NCI-H187 (cell line): Measurements from ENCODE around the gene CCDC33.

Experiments used
- DNase-seq, 2 experiments: peaks; one replicate each; lab custom pipeline; 2025; lab: John Stamatoyannopoulos, UW

CCDC33 gene

GRCh38 chr15:74311734-74312444 is 75.8 kb downstream of the CCDC33 start:
- peak in 1 of 2 experiments; percentile 49 for DNase-seq

DNA sequence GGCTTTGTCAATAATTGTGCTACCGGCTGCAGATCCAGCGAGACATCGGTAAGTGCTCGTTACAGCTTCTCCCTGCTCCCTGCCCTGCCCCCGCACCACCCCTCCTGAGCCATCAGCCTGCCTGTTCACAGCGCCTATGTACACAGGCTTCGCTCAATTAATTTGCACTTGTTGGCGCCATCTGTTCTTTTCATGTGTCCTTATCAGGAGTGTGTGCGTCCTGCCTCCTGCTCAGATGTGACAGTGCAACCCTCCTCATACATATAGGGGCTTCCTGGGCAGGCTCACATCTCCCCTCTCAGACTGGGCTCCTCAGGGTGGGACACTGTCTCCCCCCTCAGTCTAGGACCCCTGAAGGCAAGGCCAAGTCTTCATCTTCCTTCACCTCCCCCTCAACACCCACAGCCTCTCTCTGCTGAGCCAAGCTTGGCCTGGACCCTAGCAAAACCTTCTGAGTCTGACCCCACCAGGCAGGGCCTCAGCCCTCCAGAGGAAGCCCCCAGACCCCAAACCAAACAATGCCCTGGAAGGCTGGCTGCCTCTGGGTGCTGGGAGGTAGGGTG is 76.4 kb downstream of the CCDC33 start:
- DNase-seq, result peak; percentile 86 to 92

DNA sequence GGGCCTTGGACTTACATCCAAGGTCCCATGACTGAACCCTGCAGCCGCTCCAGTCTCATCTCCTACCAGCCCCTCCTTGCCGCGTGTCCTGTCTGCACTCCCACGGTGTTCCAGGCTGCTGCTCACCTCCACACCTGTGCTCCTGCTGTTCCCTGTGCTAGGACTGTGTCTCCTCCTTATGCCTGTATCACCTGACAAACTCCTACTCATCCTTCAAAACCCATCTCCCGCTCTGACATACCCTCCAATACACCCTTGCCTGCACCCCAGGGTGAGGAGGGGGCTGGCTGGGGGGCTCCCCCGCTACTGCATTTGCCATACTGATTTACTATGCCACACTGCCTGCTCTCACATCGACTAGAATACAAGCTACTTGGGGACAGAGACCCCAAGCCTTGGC is 77.8 kb downstream of the CCDC33 start:
- no peak for DNase-seq

DNA sequence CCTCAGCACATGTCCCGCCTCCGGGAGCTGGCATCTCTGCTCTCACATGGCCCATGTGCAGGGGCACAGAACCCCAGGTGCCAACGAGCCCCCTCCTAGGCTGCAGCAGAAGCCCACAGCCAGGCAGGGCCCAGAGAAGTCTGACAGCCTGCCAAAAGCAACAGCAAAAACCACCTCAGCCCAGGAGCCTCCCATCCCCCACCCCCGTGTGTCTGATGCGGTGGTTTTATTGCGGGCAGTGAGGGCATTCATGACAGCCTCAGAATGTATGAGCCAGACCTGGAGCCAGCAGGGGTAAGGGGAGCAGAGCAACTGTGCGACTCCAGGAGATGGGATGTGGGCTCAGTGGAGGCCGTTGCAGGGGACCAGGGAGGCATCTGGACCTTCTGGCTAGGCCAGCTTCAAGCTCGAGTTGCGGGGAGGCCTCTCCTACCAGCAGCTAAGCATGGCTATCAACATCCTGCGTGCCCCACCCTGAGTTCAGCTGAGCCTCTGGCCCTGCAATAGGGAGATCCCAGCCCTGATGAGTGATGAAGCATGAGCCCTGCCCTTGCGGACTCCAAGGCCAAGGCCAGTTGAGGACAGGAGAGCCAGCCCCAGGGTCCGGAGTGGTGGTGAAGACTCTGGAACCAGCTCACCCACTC is 78.8 kb downstream of the CCDC33 start:
- DNase-seq, result peak in 1 of 2 experiments; percentile 28

- no peak for DNase-seq
Observed at GRCh38 chr15:74315626-74316025, 79.5 kb downstream of the CCDC33 start.

- no peak for DNase-seq
Observed at GRCh38 chr15:74316141-74316540, 80.0 kb downstream of the CCDC33 start.

- DNase-seq, result peak; percentile 76 to 91
Observed at GRCh38 chr15:74317820-74318375, 81.8 kb downstream of the CCDC33 start.

GRCh38 chr15:74318376-74319137 is 82.4 kb downstream of the CCDC33 start:
- peak; percentile 75 to 95 for DNase-seq

- no peak for DNase-seq
Observed at GRCh38 chr15:74319138-74319460, 83.0 kb downstream of the CCDC33 start.

DNA sequence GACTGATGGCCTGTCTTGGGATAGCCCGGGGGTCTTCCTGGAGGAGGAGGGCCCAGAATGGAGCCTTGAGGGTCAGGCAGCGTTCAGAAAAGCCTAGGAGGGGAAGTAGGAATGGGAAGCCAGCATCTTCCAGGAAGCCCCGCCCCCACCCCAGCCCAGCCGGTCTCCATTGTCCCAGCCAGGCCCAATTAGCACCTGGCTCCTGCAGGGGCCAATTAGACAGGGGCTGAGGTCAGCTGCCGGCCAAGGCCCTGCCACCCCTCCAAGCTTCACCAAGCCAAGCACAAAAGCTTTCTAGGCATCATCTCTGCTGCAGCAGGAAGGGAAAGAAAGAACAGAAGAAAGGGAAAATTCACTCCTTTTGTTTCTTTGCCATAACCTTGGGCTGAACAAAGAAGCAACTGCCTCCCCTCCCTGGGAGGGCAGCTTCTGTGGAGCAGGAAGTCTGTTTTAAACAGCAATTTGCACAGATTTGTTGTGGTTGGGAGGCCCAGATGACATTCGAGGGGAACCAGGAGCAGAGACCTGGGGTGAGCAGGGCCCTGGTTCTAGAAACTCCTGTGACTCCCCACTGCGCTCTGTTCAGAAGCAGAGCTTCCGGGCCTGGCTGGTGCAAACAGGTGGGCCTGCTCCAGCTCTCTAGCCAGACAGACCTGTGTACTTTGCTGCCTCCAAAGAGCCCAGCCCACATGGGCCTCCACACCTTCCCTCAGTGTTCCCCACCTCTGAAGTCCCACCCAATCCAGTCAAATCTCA is 83.6 kb downstream of the CCDC33 start:
- DNase-seq, result peak; percentile 15 to 45

DNA sequence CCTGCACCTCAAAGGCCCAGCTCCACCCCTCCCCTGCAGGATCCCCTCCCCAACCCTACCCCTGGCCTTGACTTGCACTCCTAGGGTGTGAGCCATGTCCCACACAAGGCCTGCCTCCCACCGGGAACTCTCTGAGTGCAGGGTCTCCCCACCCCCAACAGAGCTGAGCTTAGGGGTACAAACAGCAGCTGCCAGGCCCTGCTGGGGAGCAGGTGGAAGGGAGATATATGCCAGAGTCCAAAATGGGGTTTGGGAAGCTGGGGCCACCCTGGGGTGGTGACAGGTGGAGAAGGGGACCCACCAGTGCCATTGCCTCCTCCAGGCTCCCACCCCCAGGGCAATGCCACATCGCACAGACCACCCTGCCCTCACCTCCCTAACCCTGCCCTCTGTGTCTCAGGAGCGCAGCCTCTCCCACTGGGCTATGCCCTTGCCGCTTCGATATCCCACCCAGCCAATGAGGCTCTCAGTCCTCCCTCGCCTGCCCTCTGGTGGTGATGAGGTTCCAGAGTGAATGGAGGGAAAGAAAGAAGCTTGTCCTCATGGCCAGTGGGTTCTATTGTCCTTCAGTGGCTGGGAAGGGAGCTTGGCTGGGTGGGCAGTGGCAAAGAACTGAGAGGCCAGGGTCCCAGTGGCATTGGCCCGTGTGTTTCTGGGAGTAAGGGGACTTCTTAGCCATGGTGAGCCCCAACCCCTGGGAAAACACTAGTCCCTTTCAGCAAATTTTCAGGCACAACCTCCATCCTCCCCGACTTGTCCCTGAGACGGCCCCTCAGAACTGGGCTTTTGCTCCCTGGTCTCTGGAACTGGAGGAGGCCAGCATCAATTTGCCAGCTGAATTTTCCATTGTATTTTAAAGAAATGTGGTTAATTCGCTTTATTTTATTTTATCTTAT is 84.5 kb downstream of the CCDC33 start:
- DNase-seq, result peak in 1 of 2 experiments; percentile 51

GRCh38 chr15:74322558-74323180 is 86.5 kb downstream of the CCDC33 start:
- DNase-seq, result peak; percentile 35 to 61

GRCh38 chr15:74324714-74325113 is 88.6 kb downstream of the CCDC33 start:
- no peak for DNase-seq

DNA sequence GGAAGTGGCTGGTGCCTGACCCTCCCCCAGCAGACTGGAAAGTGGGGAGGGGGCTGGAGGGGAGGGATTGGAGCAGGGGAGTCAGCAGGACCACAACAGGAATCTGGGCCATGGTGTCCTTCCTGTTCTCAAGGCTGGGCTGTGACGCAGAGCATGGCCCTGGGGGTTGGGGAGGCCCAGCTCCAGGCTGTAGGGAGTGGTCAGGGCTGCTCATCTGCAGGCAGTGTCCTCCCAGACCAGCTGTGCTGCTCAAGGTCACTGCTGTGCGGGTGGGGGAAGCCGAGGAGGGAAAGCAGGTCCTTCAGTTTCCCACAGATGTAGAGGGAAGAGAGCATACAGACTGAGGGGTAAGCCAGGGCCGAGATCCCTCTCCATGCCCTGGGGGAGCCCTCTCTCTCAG is 90.6 kb downstream of the CCDC33 start:
- DNase-seq, result no peak

DNA sequence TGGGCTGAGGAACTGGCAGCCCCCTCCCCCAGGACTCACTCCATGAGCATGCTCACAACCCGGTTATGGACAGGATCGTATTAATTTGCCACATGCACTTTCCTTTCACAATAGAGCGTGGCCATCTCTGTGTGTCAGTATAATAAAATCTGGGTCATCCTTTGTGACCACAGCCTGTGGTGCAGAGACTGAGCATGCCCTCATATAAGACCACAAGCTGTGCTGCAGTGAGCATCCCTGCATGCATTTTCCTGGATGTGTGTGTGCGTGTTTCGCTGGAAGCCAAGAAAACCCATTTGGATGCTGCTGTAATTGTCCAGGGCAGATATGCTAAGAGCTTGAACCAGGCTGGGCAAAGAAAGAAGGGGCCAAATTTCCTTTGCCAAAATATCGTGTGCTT is 91.6 kb downstream of the CCDC33 start:
- no peak for DNase-seq

- no peak for DNase-seq
Observed at GRCh38 chr15:74328331-74329056, 92.4 kb downstream of the CCDC33 start.

DNA sequence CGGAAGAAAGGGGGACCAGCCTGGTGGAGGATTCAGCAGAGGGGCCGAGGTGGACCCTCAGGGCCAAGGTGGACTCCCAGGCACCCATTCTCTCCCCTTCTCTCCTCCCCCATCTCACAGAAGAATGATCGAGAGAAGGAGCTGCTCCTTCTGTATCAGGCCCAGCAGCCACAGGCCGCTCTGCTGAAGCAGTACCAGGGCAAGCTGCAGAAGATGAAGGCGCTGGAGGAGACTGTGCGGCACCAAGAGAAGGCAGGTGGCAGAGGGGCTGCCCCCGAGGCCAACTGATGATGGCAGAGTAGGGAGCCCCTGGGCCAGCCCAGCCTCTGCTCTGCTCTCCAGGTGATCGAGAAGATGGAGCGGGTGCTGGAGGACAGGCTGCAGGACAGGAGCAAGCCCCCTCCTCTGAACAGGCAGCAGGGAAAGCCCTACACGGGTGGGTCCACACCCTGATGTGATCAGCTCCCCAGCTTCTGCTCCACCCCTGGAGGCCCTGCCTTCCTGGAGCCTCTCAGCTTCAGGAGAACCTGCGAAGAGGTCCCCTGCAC is 94.8 kb downstream of the CCDC33 start:
- no peak for DNase-seq

DNA sequence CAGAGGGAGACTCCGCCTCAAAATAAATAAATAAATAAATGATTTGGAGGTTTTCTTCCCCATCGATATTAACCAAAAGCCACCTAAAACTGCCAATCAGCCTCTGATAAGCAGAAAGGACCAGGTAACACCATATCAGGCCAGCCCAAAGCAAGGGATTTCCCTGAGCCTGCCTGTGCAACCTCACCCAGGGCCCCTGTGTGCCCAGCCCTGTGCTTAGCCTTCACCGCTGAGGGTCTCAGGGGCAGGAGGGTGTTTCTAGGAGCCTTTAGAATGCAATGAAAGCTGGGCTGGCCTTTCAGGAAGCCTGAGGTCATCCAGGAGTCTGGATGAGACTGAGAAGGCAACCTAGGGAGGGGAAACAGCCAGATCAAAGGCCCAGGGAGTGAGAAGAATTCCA is 95.9 kb downstream of the CCDC33 start:
- no peak for DNase-seq

GRCh38 chr15:74332611-74333010 is 96.5 kb downstream of the CCDC33 start:
- no peak for DNase-seq
